ENCODE data around the gene HIP1R.

Gene HIP1R

GRCh38 chr12:122856999-122857671, 21.9 kb downstream of the HIP1R start:
- no peak overlapping the region for H3K4me2 ChIP-seq (ENCODE audit: low read length)
- no peaks in the 10 kb centered on the region for H3K9me2 ChIP-seq (replicated peaks; ENCODE audit: control insufficient read depth, low read length)
- peaks cover under 1% of the 10 kb centered on the region; the same call in 1 of the 2 replicates for H3K4me1 ChIP-seq (ENCODE audit: control insufficient read depth, low read length)
- no peaks in the 10 kb centered on the region for H4K20me1 ChIP-seq (ENCODE audit: control insufficient read depth, insufficient read depth, low read depth, low read length)
- peaks cover 32% of the 10 kb centered on the region for H3K36me3 ChIP-seq (ENCODE audit: control insufficient read depth, low read length)
- no peaks in the 10 kb centered on the region for H3K79me2 ChIP-seq (ENCODE audit: control insufficient read depth, low read length)
- H3F3A ChIP-seq (ENCODE audit: control insufficient read depth, insufficient read depth): no peaks in the 10 kb centered on the region
- no peaks in the 10 kb centered on the region for H3K9me3 ChIP-seq (ENCODE audit: control insufficient read depth, insufficient read depth, low read length)
- no peaks in the 10 kb centered on the region for H3K27me3 ChIP-seq (ENCODE audit: control insufficient read depth, low read length)
- TF ChIP-seq EZH2phosphoT487 (IDR thresholded peaks at IDR 0.05; ENCODE audit: borderline replicate concordance, low read length): no peak
- no peak overlapping the region for H3K27ac ChIP-seq (ENCODE audit: low read depth, low read length)
- H3K4me3 ChIP-seq (ENCODE audit: low read length): no peak overlapping the region

- no peaks in the 10 kb centered on the region for H4K20me1 ChIP-seq (ENCODE audit: control insufficient read depth, insufficient read depth, low read depth, low read length)
- peaks cover 4% of the 10 kb centered on the region; the same call in 1 of the 2 replicates for H3K4me1 ChIP-seq (ENCODE audit: control insufficient read depth, low read length)
- H3K9me3 ChIP-seq (ENCODE audit: control insufficient read depth, insufficient read depth, low read length): no peaks in the 10 kb centered on the region
- no peaks in the 10 kb centered on the region for H3K27me3 ChIP-seq (ENCODE audit: control insufficient read depth, low read length)
- no peak overlapping the region for H3K4me3 ChIP-seq (ENCODE audit: low read length)
- TF ChIP-seq EZH2phosphoT487 (IDR thresholded peaks at IDR 0.05; ENCODE audit: borderline replicate concordance, low read length) (no peak), CTCF (IDR thresholded peaks at IDR 0.05; ENCODE audit: low read depth, low read length, poor library complexity, severe bottlenecking) (no peak)
- H3K9me2 ChIP-seq (replicated peaks; ENCODE audit: control insufficient read depth, low read length): no peaks in the 10 kb centered on the region
- peaks cover 34% of the 10 kb centered on the region for H3K36me3 ChIP-seq (ENCODE audit: control insufficient read depth, low read length)
- no peak overlapping the region for H3K4me2 ChIP-seq (ENCODE audit: low read length)
- no peak overlapping the region for H3K27ac ChIP-seq (ENCODE audit: low read depth, low read length)
- no peaks in the 10 kb centered on the region for H3K79me2 ChIP-seq (ENCODE audit: control insufficient read depth, low read length)
- H3F3A ChIP-seq (ENCODE audit: control insufficient read depth, insufficient read depth): no peaks in the 10 kb centered on the region
Measured at GRCh38 chr12:122858171-122858570, 22.9 kb downstream of the HIP1R start.

GRCh38 chr12:122858591-122859302, 23.5 kb downstream of the HIP1R start:
- Histone ChIP-seq H3K9me2 (replicated peaks; ENCODE audit: control insufficient read depth, low read length) (no peaks in the 10 kb centered on the region), H3K27ac (ENCODE audit: low read depth, low read length) (no peak overlapping the region), H3K79me2 (ENCODE audit: control insufficient read depth, low read length) (no peaks in the 10 kb centered on the region), H3F3A (ENCODE audit: control insufficient read depth, insufficient read depth) (no peaks in the 10 kb centered on the region), H3K27me3 (ENCODE audit: control insufficient read depth, low read length) (no peaks in the 10 kb centered on the region), H3K36me3 (ENCODE audit: control insufficient read depth, low read length) (peaks cover 35% of the 10 kb centered on the region), H3K9me3 (ENCODE audit: control insufficient read depth, insufficient read depth, low read length) (no peaks in the 10 kb centered on the region), H4K20me1 (ENCODE audit: control insufficient read depth, insufficient read depth, low read depth, low read length) (no peaks in the 10 kb centered on the region), H3K4me3 (ENCODE audit: low read length) (no peak overlapping the region), H3K4me1 (ENCODE audit: control insufficient read depth, low read length) (peaks cover 4% of the 10 kb centered on the region; the same call in 1 of the 2 replicates), H3K4me2 (ENCODE audit: low read length) (no peak overlapping the region)
- no peak for TF ChIP-seq EZH2phosphoT487 (IDR thresholded peaks at IDR 0.05; ENCODE audit: borderline replicate concordance, low read length)
- no peak for TF ChIP-seq CTCF (IDR thresholded peaks at IDR 0.05; ENCODE audit: low read depth, low read length, poor library complexity, severe bottlenecking)

All from DOHH2 (cell line).